Testis (tissue), 3 donors: Measurements from ENCODE around the gene ZFPM1. TPM values are rescaled to one million over a fixed set of nuclear protein-coding genes. Genes with fewer than 3 reads are reported as not detected.

Source experiments
- DNase-seq: peaks from one replicate; pipeline ENCODE4 v3.0.0-alpha.2; 2019
- H3K27ac ChIP-seq, 2 donors: fragments of 200-600 bp; sonication (generic); one replicate each; pipeline ENCODE4 v1.5.1; 2019
- H3K27me3 ChIP-seq: fragments of 200-600 bp; sonication (generic); one replicate; pipeline ENCODE4 v1.5.1; 2019
- H3K36me3 ChIP-seq: fragments of 200-600 bp; sonication (generic); one replicate; pipeline ENCODE4 v1.5.1; 2017; ENCODE audit warnings: low read depth; ENCODE audit errors: missing control alignments
- H3K4me1 ChIP-seq: fragments of 200-600 bp; sonication (generic); one replicate; pipeline ENCODE4 v1.5.1; 2019
- H3K4me3 ChIP-seq, 2 donors: fragments of 200-600 bp; sonication (generic); one replicate each; pipeline ENCODE4 v1.5.1; 2017 to 2019
- H3K9me3 ChIP-seq: fragments of 200-600 bp; sonication (generic); one replicate; pipeline ENCODE4 v1.5.1; 2017
- CTCF ChIP-seq, 3 experiments: fragments of 450-650 bp in 2 of 3; fragments of 200-600 bp in 1 of 3; sonication (generic) in 1 of 3; IDR thresholded peaks; one replicate each; pipeline ENCODE4 v1.5.1; 2016 to 2019; ENCODE audit warnings: antibody characterized with exemption in 3 of 3, mild to moderate bottlenecking in 2 of 3, moderate library complexity in 1 of 3
- POLR2A ChIP-seq: fragments of 450-650 bp; IDR thresholded peaks from one replicate; pipeline ENCODE4 v1.6.1; 2017; ENCODE audit warnings: antibody characterized with exemption, mild to moderate bottlenecking, moderate library complexity
- whole genome bisulfite sequencing, 2 donors: methylation state at CpG; one replicate each; pipeline ENCODE4 v1.1.5; 2018; 5-methylcytosine and 5-hydroxymethylcytosine counted together
- intact Hi-C: fragments of 100-400 bp; cut with DNase I; formaldehyde crosslinking; loops from one replicate; pipeline ENCODE4 v1.15.1; 2023; ENCODE audit warnings: low total_unique reads
- polyA plus RNA-seq: library from polyadenylated mRNA; stranded (reverse); fragments of 350-450 nt; fragmentation: Illumina TruSeq; extraction: RNeasy Lipid Tissue Mini Kit (QIAGEN cat#74804); gene quantifications from one replicate; pipeline ENCODE4 v1.2.3, GENCODE V29; 2014; ENCODE audit warnings: low read depth, low replicate concordance; ENCODE audit not compliant: insufficient read depth
- total RNA-seq, 2 donors: library from RNA; depleted of rRNA; stranded (reverse); fragments of >200 nt; gene quantifications; one replicate each; pipeline ENCODE4 v1.2.3, GENCODE V29; 2016

The ZFPM1 gene
- total and polyA plus RNA-seq, 3 donors from 2014 or later, result 12.8 to 25.1 (median 23.9) TPM

- peaks cover 5% of the 10 kb centered on the region for H3K4me1 ChIP-seq
- no peak for DNase-seq
- 0 to 17% methylated on average over 1 to 28 of the region's 28 CpGs for WGBS, 2 donors
- H3K4me3 ChIP-seq, result peak overlapping the region; percentile 65 to 87
- H3K9me3 ChIP-seq, result no peaks in the 10 kb centered on the region
- no peaks in the 10 kb centered on the region for H3K27me3 ChIP-seq
- peak overlapping the region; percentile 2 to 16 for H3K27ac ChIP-seq
- no peaks in the 10 kb centered on the region for H3K36me3 ChIP-seq
- intact Hi-C loops, result loop anchor here (10.0 kb wide), 1 partner anchor 125 kb away; no protein-coding TSS in a partner anchor
- TF ChIP-seq POLR2A, result no peak
- TF ChIP-seq CTCF (IDR thresholded peaks at IDR 0.05), result no peak
Observed at GRCh38 chr16:88569614-88569984, 116.5 kb downstream of the ZFPM1 start.

GRCh38 chr16:88569985-88570690, 117.1 kb downstream of the ZFPM1 start, which contains the start of gene ZC3H18:
ZC3H18 (plus strand) TSS chr16:88570403; CDS start chr16:88577124, 6,721 bp downstream.
- Histone ChIP-seq H3K27ac (peak within 1 kb of the TSS; percentile 2 to 86), H3K9me3 (no peaks in the 10 kb centered on the region), H3K27me3 (no peaks in the 10 kb centered on the region), H3K4me1 (peaks cover 5% of the 10 kb centered on the region), H3K4me3 (peak within 1 kb of the TSS; percentile 65 to 87), H3K36me3 (no peaks in the 10 kb centered on the region)
- intact Hi-C loops, result loop anchor here (10.0 kb wide), 1 partner anchor 125 kb away; no protein-coding TSS in a partner anchor
- WGBS, 2 donors, result 0% methylated on average over 12 to 83 of the region's 90 CpGs
- TF ChIP-seq POLR2A, result no peak
- TF ChIP-seq CTCF (IDR thresholded peaks at IDR 0.05), result no peak
- peak; percentile 95 for DNase-seq

GRCh38 chr16:88570691-88571092, 117.6 kb downstream of the ZFPM1 start:
- H3K27me3 ChIP-seq, result no peaks in the 10 kb centered on the region
- H3K27ac ChIP-seq, result peak overlapping the region in 1 of 2 donors; percentile 86
- TF ChIP-seq POLR2A, result no peak
- no peak for TF ChIP-seq CTCF (IDR thresholded peaks at IDR 0.05)
- no peaks in the 10 kb centered on the region for H3K9me3 ChIP-seq
- peak overlapping the region; percentile 65 to 87 for H3K4me3 ChIP-seq
- H3K36me3 ChIP-seq, result no peaks in the 10 kb centered on the region
- peaks cover 5% of the 10 kb centered on the region for H3K4me1 ChIP-seq
- intact Hi-C loops, result no loop called here
- WGBS, 2 donors, result 0 to 3% methylated on average over 13 to 31 of the region's 35 CpGs
- peak; percentile 23 for DNase-seq

GRCh38 chr16:88575251-88575650, 122.2 kb downstream of the ZFPM1 start:
- no peak for DNase-seq
- no peaks in the 10 kb centered on the region for H3K27me3 ChIP-seq
- H3K27ac ChIP-seq, result no peak overlapping the region
- no peaks in the 10 kb centered on the region for H3K36me3 ChIP-seq
- TF ChIP-seq CTCF (IDR thresholded peaks at IDR 0.05) (no peak), POLR2A (no peak)
- no peaks in the 10 kb centered on the region for H3K9me3 ChIP-seq
- no peak overlapping the region for H3K4me3 ChIP-seq
- 91 to 93% methylated on average over 11 of the region's 11 CpGs for WGBS, 2 donors
- intact Hi-C loops, result no loop called here
- no peaks in the 10 kb centered on the region for H3K4me1 ChIP-seq

GRCh38 chr16:88576307-88576706, 123.2 kb downstream of the ZFPM1 start:
- DNase-seq, result no peak
- WGBS, 2 donors, result 93% methylated on average over 11 to 13 of the region's 13 CpGs
- H3K9me3 ChIP-seq, result no peaks in the 10 kb centered on the region
- H3K27me3 ChIP-seq, result no peaks in the 10 kb centered on the region
- H3K4me3 ChIP-seq, result no peak overlapping the region
- TF ChIP-seq POLR2A (no peak), CTCF (IDR thresholded peaks at IDR 0.05) (no peak)
- H3K36me3 ChIP-seq, result no peaks in the 10 kb centered on the region
- no peaks in the 10 kb centered on the region for H3K4me1 ChIP-seq
- H3K27ac ChIP-seq, result no peak overlapping the region
- intact Hi-C loops, result no loop called here
